ENCODE results near the gene RAB11FIP4.

- TF ChIP-seq, protein P1, sequence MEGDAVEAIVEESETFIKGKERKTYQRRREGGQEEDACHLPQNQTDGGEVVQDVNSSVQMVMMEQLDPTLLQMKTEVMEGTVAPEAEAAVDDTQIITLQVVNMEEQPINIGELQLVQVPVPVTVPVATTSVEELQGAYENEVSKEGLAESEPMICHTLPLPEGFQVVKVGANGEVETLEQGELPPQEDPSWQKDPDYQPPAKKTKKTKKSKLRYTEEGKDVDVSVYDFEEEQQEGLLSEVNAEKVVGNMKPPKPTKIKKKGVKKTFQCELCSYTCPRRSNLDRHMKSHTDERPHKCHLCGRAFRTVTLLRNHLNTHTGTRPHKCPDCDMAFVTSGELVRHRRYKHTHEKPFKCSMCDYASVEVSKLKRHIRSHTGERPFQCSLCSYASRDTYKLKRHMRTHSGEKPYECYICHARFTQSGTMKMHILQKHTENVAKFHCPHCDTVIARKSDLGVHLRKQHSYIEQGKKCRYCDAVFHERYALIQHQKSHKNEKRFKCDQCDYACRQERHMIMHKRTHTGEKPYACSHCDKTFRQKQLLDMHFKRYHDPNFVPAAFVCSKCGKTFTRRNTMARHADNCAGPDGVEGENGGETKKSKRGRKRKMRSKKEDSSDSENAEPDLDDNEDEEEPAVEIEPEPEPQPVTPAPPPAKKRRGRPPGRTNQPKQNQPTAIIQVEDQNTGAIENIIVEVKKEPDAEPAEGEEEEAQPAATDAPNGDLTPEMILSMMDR (IDR thresholded peaks at IDR 0.05) = no peak
- TF ChIP-seq EZH2 (IDR thresholded peaks at IDR 0.05; ENCODE audit: borderline replicate concordance, insufficient read depth, low read depth, low read length, poor library complexity, severe bottlenecking) = no peak
These were observed 4.0 kb upstream of the RAB11FIP4 start for GRCh38 chr17:31387438-31387837.
